Skin epidermis (tissue), 12 donors: ENCODE data around the gene MASP2.
"Not testable (repeated sequence)": the region's sequence is repeated elsewhere in the genome, so short reads cannot be mapped to it uniquely, and the experiment has no call there.

Experiments used
- H3K27ac ChIP-seq, 21 experiments: fragments of 200-600 bp; sonication (generic) in 11 of 21; one replicate each; pipeline ENCODE4 v1.5.0; 2020; ENCODE audit warnings: mild to moderate bottlenecking in 3 of 21, inconsistent platforms in 2 of 21, moderate library complexity in 2 of 21
- H3K4me3 ChIP-seq, 7 experiments: fragments of 200-600 bp; sonication (generic) in 2 of 7; one replicate each; pipeline ENCODE4 v1.5.0; 2020; ENCODE audit warnings: inconsistent platforms in 2 of 7, mild to moderate bottlenecking in 2 of 7, moderate library complexity in 1 of 7

MASP2 gene

GRCh38 chr1:11012260-11013159 lies 34.5 kb downstream of the MASP2 start, which contains the start of gene TARDBP:
TARDBP (plus strand) TSS chr1:11012654; CDS start chr1:11013728, 1,074 bp downstream.
- Histone ChIP-seq H3K4me3 (peak within 1 kb of the TSS; percentile 90 to 100 (median 98)), H3K27ac (peak within 1 kb of the TSS; percentile 87 to 100 (median 98))

- Histone ChIP-seq H3K4me3 (no peak overlapping the region), H3K27ac (no peak overlapping the region)
Measured at GRCh38 chr1:11000526-11000925, 46.5 kb downstream of the MASP2 start.

DNA sequence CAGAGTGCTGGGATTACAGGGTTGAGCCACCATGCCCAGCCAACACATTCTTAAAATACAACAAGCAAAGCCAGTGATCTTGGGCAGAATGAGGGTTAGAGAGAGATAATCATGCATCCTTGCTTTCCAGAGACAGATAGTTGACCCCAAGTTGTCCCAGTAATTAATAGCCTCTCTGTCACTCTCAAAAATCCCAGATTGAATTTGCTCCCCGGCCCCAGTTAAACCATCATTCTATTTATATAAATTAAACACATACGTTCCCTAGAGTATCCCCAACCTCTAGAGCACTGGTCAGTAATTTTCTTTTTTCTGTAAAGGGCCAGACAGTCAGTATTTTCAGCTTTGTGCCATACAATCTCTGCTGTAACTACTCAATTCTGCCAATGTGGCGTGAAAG lies 50.9 kb downstream of the MASP2 start:
- Histone ChIP-seq H3K4me3 (no peak overlapping the region), H3K27ac (no peak overlapping the region)

GRCh38 chr1:10992864-10993263 lies 54.2 kb downstream of the MASP2 start:
- Histone ChIP-seq H3K27ac (no peak overlapping the region), H3K4me3 (no peak overlapping the region)

DNA sequence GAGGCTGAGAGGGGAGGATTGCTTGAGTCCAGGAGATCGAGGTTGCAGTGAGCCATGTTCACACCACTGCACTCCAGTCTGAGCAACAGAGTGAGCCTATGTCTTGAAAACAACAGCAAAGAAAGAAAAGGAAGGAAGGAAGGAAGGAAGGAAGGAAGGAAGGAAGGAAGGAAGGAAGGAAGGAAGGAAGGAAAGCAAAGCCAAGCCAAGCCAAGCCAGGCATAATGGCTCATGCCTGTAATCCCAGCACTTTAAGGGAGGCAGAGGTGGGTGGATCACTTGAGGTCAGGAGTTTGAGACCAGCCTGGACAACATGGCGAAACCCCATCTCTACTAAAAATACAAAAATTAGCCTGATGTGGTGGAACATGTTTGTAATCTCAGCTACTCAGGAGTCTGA lies 55.0 kb downstream of the MASP2 start:
- not testable (repeated sequence) for H3K4me3 ChIP-seq, H3K27ac ChIP-seq

- Histone ChIP-seq H3K4me3 (no peak overlapping the region), H3K27ac (no peak overlapping the region)
Measured at GRCh38 chr1:10990828-10991227, 56.2 kb downstream of the MASP2 start.

- not testable (repeated sequence) for H3K27ac ChIP-seq, H3K4me3 ChIP-seq
Measured at GRCh38 chr1:10989920-10990516, 57.0 kb downstream of the MASP2 start.

DNA sequence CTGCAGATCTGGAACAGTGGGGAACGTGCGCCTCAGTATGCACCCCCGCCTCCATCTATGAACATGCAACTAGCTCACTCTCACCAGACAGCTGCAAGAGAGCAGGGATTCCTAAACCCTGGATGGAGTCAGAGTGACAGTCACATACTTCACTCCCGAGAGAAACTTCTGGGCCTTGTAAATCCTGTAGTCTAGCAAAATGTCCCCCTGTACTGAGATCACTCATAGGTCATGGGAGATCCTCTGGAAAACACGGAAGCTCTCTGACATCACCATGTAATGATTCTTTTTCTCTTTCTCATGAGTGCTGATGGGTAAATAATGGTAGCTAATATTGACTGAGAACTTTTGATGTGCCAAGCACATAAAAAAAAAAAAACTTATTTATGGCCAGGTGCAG lies 57.9 kb downstream of the MASP2 start:
- Histone ChIP-seq H3K4me3 (no peak overlapping the region), H3K27ac (no peak overlapping the region)

DNA sequence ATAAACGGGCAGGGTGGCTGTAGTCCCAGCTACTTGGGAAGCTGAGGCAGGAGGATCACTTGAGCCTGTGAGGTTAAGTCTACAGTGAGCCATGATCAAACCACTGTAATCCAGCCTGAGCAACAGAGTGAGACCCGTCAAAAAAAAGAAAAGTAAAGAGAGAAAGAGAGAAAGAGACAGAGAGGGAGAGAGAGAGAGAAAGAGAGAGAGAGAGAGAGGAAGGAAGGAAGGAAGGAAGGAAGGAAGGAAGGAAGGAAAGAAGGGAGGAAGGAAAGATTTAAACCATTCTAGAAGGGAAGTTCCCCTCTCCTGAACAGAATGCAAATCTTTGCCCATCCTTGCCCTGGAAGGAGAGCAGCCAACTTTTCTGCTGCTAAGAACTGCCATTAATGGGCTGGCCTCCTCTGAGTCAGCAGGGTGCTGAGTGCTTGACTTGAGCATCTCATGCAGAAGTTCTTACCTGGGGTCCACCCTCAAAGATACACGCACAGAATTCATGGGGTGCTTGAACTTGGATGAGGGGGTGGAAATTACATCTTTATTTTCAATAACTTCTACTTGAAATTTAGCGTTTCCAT lies 59.1 kb downstream of the MASP2 start:
- H3K27ac ChIP-seq: no peak overlapping the region

GRCh38 chr1:10986525-10986890 lies 60.5 kb downstream of the MASP2 start:
- no peak overlapping the region for H3K27ac ChIP-seq
- H3K4me3 ChIP-seq: no peak overlapping the region

More for the DNA sequence above, 59.1 kb downstream of the MASP2 start:
- no peak overlapping the region for H3K4me3 ChIP-seq

- peak overlapping the region in 9 of 21 experiments; percentile 3 to 78 (median 41) for H3K27ac ChIP-seq
Measured at GRCh38 chr1:10980841-10981727, 66.0 kb downstream of the MASP2 start.

GRCh38 chr1:10980094-10980577 lies 66.9 kb downstream of the MASP2 start:
- Histone ChIP-seq H3K27ac (peak overlapping the region in 16 of 21 experiments; percentile 3 to 78 (median 36)), H3K4me3 (peak overlapping the region in 3 of 7 experiments; percentile 3 to 21 (median 17))

More at GRCh38 chr1:10980841-10981727, 66.0 kb downstream of the MASP2 start:
- peak overlapping the region in 1 of 7 experiments; percentile 21 for H3K4me3 ChIP-seq

DNA sequence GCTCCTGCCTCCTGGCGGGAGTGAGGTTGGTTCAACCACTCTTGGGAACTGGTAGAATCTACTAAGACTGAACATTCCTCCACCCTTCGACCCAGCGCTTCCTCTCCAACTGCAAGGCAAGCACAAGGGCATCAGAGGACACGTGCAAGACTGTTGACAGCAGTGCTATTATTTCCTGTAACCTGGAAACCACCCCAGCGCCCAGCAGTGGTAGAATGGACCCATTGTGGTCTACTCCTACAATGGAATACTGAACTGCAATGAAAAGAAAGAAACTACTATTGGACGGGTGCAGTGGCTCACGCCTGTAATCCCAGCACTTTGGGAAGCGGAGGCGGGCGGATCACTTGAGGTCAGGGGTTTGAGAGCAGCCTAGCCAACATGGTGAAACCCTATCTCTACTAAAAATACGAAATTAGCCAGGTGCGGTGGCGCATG lies 67.5 kb downstream of the MASP2 start:
- H3K4me3 ChIP-seq: peak overlapping the region in 1 of 7 experiments; percentile 17
- H3K27ac ChIP-seq: peak overlapping the region in 15 of 21 experiments; percentile 21 to 78 (median 51)

- Histone ChIP-seq H3K4me3 (no peak overlapping the region), H3K27ac (peak overlapping the region in 12 of 21 experiments; percentile 10 to 78 (median 36))
Measured at GRCh38 chr1:10978719-10979118, 68.3 kb downstream of the MASP2 start.
